Endothelial cell of umbilical vein (primary cell): Measurements from ENCODE around the gene TSHZ3. TPM values are rescaled to one million over a fixed set of nuclear protein-coding genes. Genes with fewer than 3 reads are reported as not detected.

ENCODE experiments used
- BruUV-seq: library from RNA; stranded (reverse); fragments of 400-500 nt; replicated peaks from 2 replicates; lab custom pipeline; 2021; lab: Mats Ljungman, UMichigan
- CTCF ChIA-PET: fragments of 300-600, 350-600 bp; sonication (Branson Sonifier 250); formaldehyde crosslinking; loops from one replicate; lab custom pipeline; 2021; ENCODE audit warnings: antibody characterized with exemption, inconsistent platforms; lab: Charles Lee
- POLR2A ChIA-PET: fragments of 300-600, 350-600 bp; sonication (Branson Sonifier 250); formaldehyde crosslinking; loops from one replicate; lab custom pipeline; 2021; ENCODE audit warnings: antibody characterized with exemption, inconsistent platforms; lab: Charles Lee
- DNase-seq: peaks from one replicate; pipeline ENCODE4 v3.0.0-alpha.2; 2011; ENCODE audit warnings: low read depth, low spot score
- FAIRE-seq: peaks from 2 replicates; lab custom pipeline; 2011; peaks lifted over from hg19 to GRCh38; lab: Jason Lieb, UNC
- H2AFZ ChIP-seq: 2 replicates; pipeline ENCODE4 v1.6.0; 2012; ENCODE audit warnings: low read depth, low read length, control low read depth, inconsistent platforms
- H3K27ac ChIP-seq: 2 replicates; pipeline ENCODE4 v1.5.1; 2011; ENCODE audit warnings: low read depth, mild to moderate bottlenecking, control low read depth, low read length, moderate library complexity; ENCODE audit not compliant: insufficient read depth
- H3K27me3 ChIP-seq, 2 experiments: 2 replicates each; pipeline versions ENCODE4 v1.6.0 to v1.6.1; 2011; ENCODE audit warnings: low read length in 2 of 2, mixed read lengths in 1 of 2; ENCODE audit not compliant: control insufficient read depth in 2 of 2, insufficient read depth in 2 of 2
- H3K36me3 ChIP-seq, 2 experiments: 2 replicates in 1 of 2; 3 replicates in 1 of 2; pipeline ENCODE4 v1.5.1; 2011; ENCODE audit warnings: low read length in 2 of 2, mild to moderate bottlenecking in 1 of 2, moderate library complexity in 1 of 2; ENCODE audit not compliant: control insufficient read depth in 2 of 2, insufficient read depth in 2 of 2; ENCODE audit errors: extremely low read depth in 1 of 2
- H3K4me1 ChIP-seq: 3 replicates; pipeline ENCODE4 v1.5.1; 2011; ENCODE audit warnings: mild to moderate bottlenecking, low read length; ENCODE audit not compliant: control insufficient read depth, insufficient read depth; ENCODE audit errors: extremely low read depth
- H3K4me2 ChIP-seq: 2 replicates; pipeline ENCODE4 v1.6.1; 2011; ENCODE audit warnings: low read length, control low read depth, mixed read lengths; ENCODE audit not compliant: insufficient read depth
- H3K4me3 ChIP-seq, 3 experiments: fragments of 200-600 bp in 1 of 3; sonication (generic), shearing (Covaris generic) in 1 of 3; replicated peaks in 1 of 3; 2 replicates each; pipeline ENCODE4 v1.5.1; 2011 to 2016; ENCODE audit warnings: control low read depth in 3 of 3, low read length in 3 of 3, mild to moderate bottlenecking in 2 of 3, inconsistent platforms in 1 of 3, low read depth in 1 of 3, moderate library complexity in 1 of 3; ENCODE audit not compliant: insufficient read depth in 1 of 3
- H3K79me2 ChIP-seq: 2 replicates; pipeline ENCODE4 v1.6.0; 2012; ENCODE audit warnings: low read length, inconsistent platforms; ENCODE audit not compliant: control insufficient read depth, insufficient read depth
- H3K9ac ChIP-seq: replicated peaks from 2 replicates; pipeline ENCODE3; 2011; ENCODE audit warnings: low read length, control low read depth; ENCODE audit not compliant: insufficient read depth; ENCODE audit errors: extremely low read depth
- H3K9me1 ChIP-seq: replicated peaks from 3 replicates; pipeline ENCODE4 v1.6.0; 2011; ENCODE audit warnings: mild to moderate bottlenecking, low read length; ENCODE audit not compliant: control insufficient read depth, insufficient read depth; ENCODE audit errors: extremely low read depth
- H3K9me3 ChIP-seq: replicated peaks from 2 replicates; pipeline ENCODE4 v1.5.1; 2012; ENCODE audit warnings: low read length, inconsistent platforms; ENCODE audit not compliant: control insufficient read depth, insufficient read depth
- H4K20me1 ChIP-seq: replicated peaks from 2 replicates; pipeline ENCODE3; 2011; ENCODE audit warnings: mild to moderate bottlenecking, low read length; ENCODE audit not compliant: control insufficient read depth, insufficient read depth; ENCODE audit errors: extremely low read depth
- CTCF ChIP-seq, 2 donors: IDR thresholded peaks; 1 replicate in 1 of 2; 2 replicates in 1 of 2; pipeline ENCODE4 v1.5.1; 2011; ENCODE audit warnings: low read length in 2 of 2, mild to moderate bottlenecking in 2 of 2, moderate library complexity in 2 of 2, control low read depth in 1 of 2, inconsistent platforms in 1 of 2, low read depth in 1 of 2; ENCODE audit not compliant: insufficient read depth in 1 of 2; ENCODE audit errors: extremely low read depth in 1 of 2
- EZH2 ChIP-seq: IDR thresholded peaks from 2 replicates; pipeline ENCODE4 v1.6.1; 2012; ENCODE audit warnings: borderline replicate concordance, low read depth, mild to moderate bottlenecking, moderate library complexity, low read length, inconsistent platforms; ENCODE audit not compliant: severe bottlenecking
- FOS ChIP-seq: IDR thresholded peaks from 2 replicates; pipeline ENCODE4 v1.6.1; 2011; ENCODE audit warnings: mild to moderate bottlenecking, low read length, moderate library complexity, borderline replicate concordance; ENCODE audit not compliant: insufficient read depth
- GATA2 ChIP-seq: IDR thresholded peaks from 2 replicates; pipeline ENCODE4 v1.7.0; 2011; ENCODE audit warnings: low read depth, mild to moderate bottlenecking, moderate library complexity, mixed read lengths, low read length; ENCODE audit not compliant: insufficient read length, insufficient read depth
- JUN ChIP-seq: IDR thresholded peaks from 2 replicates; pipeline ENCODE4 v1.6.1; 2011; ENCODE audit warnings: borderline replicate concordance, low read depth; ENCODE audit not compliant: insufficient read length, insufficient read depth
- MAX ChIP-seq: IDR thresholded peaks from 2 replicates; pipeline ENCODE4 v1.6.1; 2011; ENCODE audit not compliant: insufficient read depth, insufficient read length
- MYC ChIP-seq: IDR thresholded peaks from one replicate; pipeline ENCODE4 v1.6.1; 2011; ENCODE audit warnings: mild to moderate bottlenecking, low read depth, low read length
- POLR2A ChIP-seq: IDR thresholded peaks from 2 replicates; pipeline ENCODE4 v1.6.1; 2012; ENCODE audit warnings: low read depth, mild to moderate bottlenecking, control low read depth, low read length
- POLR2AphosphoS5 ChIP-seq: IDR thresholded peaks from 2 replicates; pipeline ENCODE4 v1.6.1; 2012; ENCODE audit warnings: low read depth, mild to moderate bottlenecking, control low read depth, low read length, moderate library complexity; ENCODE audit not compliant: insufficient read depth
- dilution Hi-C: fragments of 300-500 bp; cut with MboI; formaldehyde crosslinking; loops from one replicate; pipeline ENCODE4 v1.15.0; 2019; ENCODE audit warnings: low sequenced_read_pairs; ENCODE audit not compliant: extremely low pct_ligation_motif_present
- intact Hi-C: fragments of 100-400 bp; cut with micrococcal nuclease; formaldehyde crosslinking; loops from one replicate; pipeline ENCODE4 v1.10.0; 2022
- polyA plus RNA-seq, 4 experiments: library from polyadenylated mRNA; depleted of rRNA in 3 of 4; stranded (reverse) in 3 of 4; unstranded in 1 of 4; fragments of >200 nt; gene quantifications; 2 replicates each; pipeline versions ENCODE4 v1.2.1 to v1.2.3, GENCODE V29; 2011 to 2012; ENCODE audit warnings: missing spikeins in 1 of 4
- total RNA-seq: library from RNA; stranded (reverse); gene quantifications from 2 replicates; pipeline ENCODE4 v1.2.3, GENCODE V29; 2021

Gene TSHZ3
- total and polyA plus RNA-seq, 2 donors (not counting 3 experiments of a cell fraction or from before 2014, with no cell fraction given), result 1.2 to 6.2 TPM

GRCh38 chr19:31264041-31264778 is 85.0 kb downstream of the TSHZ3 start:
- no peak overlapping the region for H2AFZ ChIP-seq
- H3K4me3 ChIP-seq, result no peak overlapping the region
- no peaks in the 10 kb centered on the region for H3K9me1 ChIP-seq
- H3K79me2 ChIP-seq, result no peaks in the 10 kb centered on the region
- no peak overlapping the region for H3K9ac ChIP-seq
- no TSS peak for BruUV-seq
- H3K27ac ChIP-seq, result no peak overlapping the region
- dilution Hi-C loops (no loop called here), intact Hi-C loops (no loop called here)
- POLR2A ChIA-PET, result no interaction called here
- DNase-seq, result no peak
- H4K20me1 ChIP-seq, result no peaks in the 10 kb centered on the region
- CTCF ChIA-PET, result no interaction called here
- no peaks in the 10 kb centered on the region for H3K27me3 ChIP-seq
- TF ChIP-seq FOS (no peak), MYC (no peak), GATA2 (no peak), MAX (no peak), CTCF (IDR thresholded peaks at IDR 0.05; ENCODE audit: extremely low read depth in 1 of 2, insufficient read depth in 1 of 2, low read depth in 1 of 2, low read length in 2 of 2) (no peak), POLR2AphosphoS5 (no peak), POLR2A (no peak), EZH2 (no peak), JUN (no peak)
- H3K9me3 ChIP-seq, result peaks cover 2% of the 10 kb centered on the region
- H3K4me2 ChIP-seq, result no peak overlapping the region
- FAIRE-seq, result no peak
- no peaks in the 10 kb centered on the region for H3K36me3 ChIP-seq
- no peaks in the 10 kb centered on the region for H3K4me1 ChIP-seq
